ENCODE measurements around the gene PACRG. TPM values are rescaled to one million over a fixed set of nuclear protein-coding genes. Genes with fewer than 3 reads are reported as not detected.

The PACRG gene
- total and polyA plus RNA-seq, 2 of the 4 experiments (the other 2 are of a cell fraction): not detected

DNA sequence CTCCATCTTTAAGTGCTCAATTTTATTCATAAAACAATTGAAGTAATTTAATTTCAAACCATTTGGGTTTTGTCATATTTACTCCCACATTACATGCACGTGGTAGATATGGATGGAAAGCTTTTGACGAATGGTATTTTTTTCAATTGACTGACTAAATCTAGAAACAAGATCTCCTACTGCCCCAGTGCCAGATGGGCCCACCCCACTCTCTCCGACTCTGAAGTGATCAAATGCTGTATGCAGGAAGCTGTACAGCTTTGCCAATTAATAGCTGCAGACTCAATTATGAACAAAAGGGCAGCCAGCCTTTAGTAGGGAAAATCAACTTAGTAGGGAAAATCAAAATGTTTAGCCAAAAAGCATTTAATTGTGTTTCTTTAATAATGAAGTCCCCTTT, 46.2 kb downstream of the PACRG start:
- Histone ChIP-seq H4K5ac (ENCODE audit: low read depth, low read length) (no peak overlapping the region), H4K8ac (ENCODE audit: low read depth in 2 of 2, low read length in 2 of 2) (no peak overlapping the region), H4K20me1 (ENCODE audit: insufficient read depth, low read length) (no peaks in the 10 kb centered on the region), H2AFZ (replicated peaks; ENCODE audit: low read length, poor library complexity) (no peak overlapping the region), H2BK15ac (ENCODE audit: low read depth, low read length) (no peak overlapping the region), H3K56ac (ENCODE audit: extremely low read depth, insufficient read depth, low read length) (no peak overlapping the region), H3K9ac (ENCODE audit: low read depth, low read length) (no peak overlapping the region), H3K9me1 (ENCODE audit: insufficient read depth, low read length) (no peaks in the 10 kb centered on the region), H2AK9ac (replicated peaks; ENCODE audit: low read depth, low read length, poor library complexity) (no peak overlapping the region), H3K4me3 (ENCODE audit: insufficient read depth, low read depth, low read length) (no peak overlapping the region), H3K4me2 (ENCODE audit: low read depth, low read length) (no peak overlapping the region), H3K14ac (replicated peaks; ENCODE audit: low read depth, low read length) (no peak overlapping the region), H3K4ac (ENCODE audit: low read depth, low read length) (no peak overlapping the region), H2BK20ac (ENCODE audit: low read depth, low read length) (no peak overlapping the region), H3K27me3 (ENCODE audit: control insufficient read depth, insufficient read depth, low read length) (no peaks in the 10 kb centered on the region), H2AK5ac (ENCODE audit: low read depth, low read length) (no peak overlapping the region), H3K23ac (ENCODE audit: low read depth, low read length) (no peak overlapping the region), H2BK5ac (ENCODE audit: low read depth, low read length, poor library complexity, severe bottlenecking) (no peak overlapping the region), H2BK120ac (ENCODE audit: low read depth, low read length) (no peak overlapping the region), H3K27ac (ENCODE audit: insufficient read depth, low read length) (no peak overlapping the region), H3K4me1 (ENCODE audit: control insufficient read depth, insufficient read depth, low read length) (no peaks in the 10 kb centered on the region), H3K36me3 (ENCODE audit: control insufficient read depth, insufficient read depth, low read length) (no peaks in the 10 kb centered on the region), H4K91ac (ENCODE audit: insufficient read depth, low read depth, low read length) (no peak overlapping the region), H3K9me3 (ENCODE audit: control insufficient read depth, insufficient read depth, low read length) (peaks cover 11% of the 10 kb centered on the region), H3K79me1 (ENCODE audit: low read depth in 1 of 2, low read length in 2 of 2) (no peaks in the 10 kb centered on the region), H3K18ac (ENCODE audit: low read depth, low read length) (no peak overlapping the region)
- no CpG with 5 or more reads among the region's 3 CpGs for WGBS, 2 experiments (ENCODE audit: extremely low coverage in 2 of 2, insufficient read length in 1 of 2)
- intact Hi-C loops (cut with micrococcal nuclease): no loop called here
- DNase-seq (no peak), ATAC-seq (ENCODE audit: low read depth) (no peak)
- ChIA-PET CTCF (no interaction called here), POLR2A (ENCODE audit: unreplicated experiment) (no interaction called here)
- TF ChIP-seq MAFK (IDR thresholded peaks at IDR 0.05; ENCODE audit: low read depth, low read length) (no peak), CHD1 (IDR thresholded peaks at IDR 0.05; ENCODE audit: low read depth, low read length) (no peak), RFX5 (IDR thresholded peaks at IDR 0.05; ENCODE audit: low read depth, low read length) (no peak), SMC3 (IDR thresholded peaks at IDR 0.05; ENCODE audit: low read depth, low read length) (no peak), POLR2A (IDR thresholded peaks at IDR 0.05; ENCODE audit: low read depth, low read length) (no peak), NFE2L2 (IDR thresholded peaks at IDR 0.05; ENCODE audit: low read depth, low read length) (no peak), MXI1 (IDR thresholded peaks at IDR 0.05; ENCODE audit: borderline replicate concordance, low read depth, low read length) (no peak), RCOR1 (IDR thresholded peaks at IDR 0.05; ENCODE audit: insufficient replicate concordance, low read length) (no peak), RAD21 (IDR thresholded peaks at IDR 0.05; ENCODE audit: low read length) (no peak), FOS (IDR thresholded peaks at IDR 0.05; ENCODE audit: low read depth, low read length) (no peak), CEBPB (IDR thresholded peaks at IDR 0.05; ENCODE audit: low read depth, low read length) (no peak), MAZ (IDR thresholded peaks at IDR 0.05; ENCODE audit: borderline replicate concordance, low read depth, low read length) (no peak), BHLHE40 (IDR thresholded peaks at IDR 0.05; ENCODE audit: low read depth, low read length) (no peak)
- TF ChIP-seq, protein P1, sequence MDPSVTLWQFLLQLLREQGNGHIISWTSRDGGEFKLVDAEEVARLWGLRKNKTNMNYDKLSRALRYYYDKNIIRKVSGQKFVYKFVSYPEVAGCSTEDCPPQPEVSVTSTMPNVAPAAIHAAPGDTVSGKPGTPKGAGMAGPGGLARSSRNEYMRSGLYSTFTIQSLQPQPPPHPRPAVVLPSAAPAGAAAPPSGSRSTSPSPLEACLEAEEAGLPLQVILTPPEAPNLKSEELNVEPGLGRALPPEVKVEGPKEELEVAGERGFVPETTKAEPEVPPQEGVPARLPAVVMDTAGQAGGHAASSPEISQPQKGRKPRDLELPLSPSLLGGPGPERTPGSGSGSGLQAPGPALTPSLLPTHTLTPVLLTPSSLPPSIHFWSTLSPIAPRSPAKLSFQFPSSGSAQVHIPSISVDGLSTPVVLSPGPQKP (IDR thresholded peaks at IDR 0.05; ENCODE audit: borderline replicate concordance, low read depth, low read length): no peak
- TF ChIP-seq, protein P2, sequence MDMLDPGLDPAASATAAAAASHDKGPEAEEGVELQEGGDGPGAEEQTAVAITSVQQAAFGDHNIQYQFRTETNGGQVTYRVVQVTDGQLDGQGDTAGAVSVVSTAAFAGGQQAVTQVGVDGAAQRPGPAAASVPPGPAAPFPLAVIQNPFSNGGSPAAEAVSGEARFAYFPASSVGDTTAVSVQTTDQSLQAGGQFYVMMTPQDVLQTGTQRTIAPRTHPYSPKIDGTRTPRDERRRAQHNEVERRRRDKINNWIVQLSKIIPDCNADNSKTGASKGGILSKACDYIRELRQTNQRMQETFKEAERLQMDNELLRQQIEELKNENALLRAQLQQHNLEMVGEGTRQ (IDR thresholded peaks at IDR 0.05; ENCODE audit: low read depth, low read length): no peak
- TF ChIP-seq, protein P3, sequence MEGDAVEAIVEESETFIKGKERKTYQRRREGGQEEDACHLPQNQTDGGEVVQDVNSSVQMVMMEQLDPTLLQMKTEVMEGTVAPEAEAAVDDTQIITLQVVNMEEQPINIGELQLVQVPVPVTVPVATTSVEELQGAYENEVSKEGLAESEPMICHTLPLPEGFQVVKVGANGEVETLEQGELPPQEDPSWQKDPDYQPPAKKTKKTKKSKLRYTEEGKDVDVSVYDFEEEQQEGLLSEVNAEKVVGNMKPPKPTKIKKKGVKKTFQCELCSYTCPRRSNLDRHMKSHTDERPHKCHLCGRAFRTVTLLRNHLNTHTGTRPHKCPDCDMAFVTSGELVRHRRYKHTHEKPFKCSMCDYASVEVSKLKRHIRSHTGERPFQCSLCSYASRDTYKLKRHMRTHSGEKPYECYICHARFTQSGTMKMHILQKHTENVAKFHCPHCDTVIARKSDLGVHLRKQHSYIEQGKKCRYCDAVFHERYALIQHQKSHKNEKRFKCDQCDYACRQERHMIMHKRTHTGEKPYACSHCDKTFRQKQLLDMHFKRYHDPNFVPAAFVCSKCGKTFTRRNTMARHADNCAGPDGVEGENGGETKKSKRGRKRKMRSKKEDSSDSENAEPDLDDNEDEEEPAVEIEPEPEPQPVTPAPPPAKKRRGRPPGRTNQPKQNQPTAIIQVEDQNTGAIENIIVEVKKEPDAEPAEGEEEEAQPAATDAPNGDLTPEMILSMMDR (conservative IDR thresholded peaks at IDR 0.05; ENCODE audit: low read depth, low read length): no peak
- no TSS peak for BruUV-seq (replicated peaks)
- dilution Hi-C loops (cut with HindIII; ENCODE audit: low sequenced_read_pairs, unreplicated experiment): no loop called here
- in situ Hi-C loops (cut with MboI; ENCODE audit: low sequenced_read_pairs): no loop called here
